GM12875 (cell line): ENCODE data around the gene SLC38A10.

ENCODE experiments used
- H3K4me3 ChIP-seq: one replicate; pipeline ENCODE4 v1.5.1; 2011; ENCODE audit warnings: low read depth, low read length, control low read depth
- TF ChIP-seq, protein P1 (sequence below): IDR thresholded peaks from 2 replicates; pipeline ENCODE4 v1.5.1; 2011; ENCODE audit warnings: low read depth, mild to moderate bottlenecking, control low read depth, inconsistent platforms, low read length, moderate library complexity, borderline replicate concordance; ENCODE audit not compliant: insufficient read depth

The SLC38A10 gene

DNA sequence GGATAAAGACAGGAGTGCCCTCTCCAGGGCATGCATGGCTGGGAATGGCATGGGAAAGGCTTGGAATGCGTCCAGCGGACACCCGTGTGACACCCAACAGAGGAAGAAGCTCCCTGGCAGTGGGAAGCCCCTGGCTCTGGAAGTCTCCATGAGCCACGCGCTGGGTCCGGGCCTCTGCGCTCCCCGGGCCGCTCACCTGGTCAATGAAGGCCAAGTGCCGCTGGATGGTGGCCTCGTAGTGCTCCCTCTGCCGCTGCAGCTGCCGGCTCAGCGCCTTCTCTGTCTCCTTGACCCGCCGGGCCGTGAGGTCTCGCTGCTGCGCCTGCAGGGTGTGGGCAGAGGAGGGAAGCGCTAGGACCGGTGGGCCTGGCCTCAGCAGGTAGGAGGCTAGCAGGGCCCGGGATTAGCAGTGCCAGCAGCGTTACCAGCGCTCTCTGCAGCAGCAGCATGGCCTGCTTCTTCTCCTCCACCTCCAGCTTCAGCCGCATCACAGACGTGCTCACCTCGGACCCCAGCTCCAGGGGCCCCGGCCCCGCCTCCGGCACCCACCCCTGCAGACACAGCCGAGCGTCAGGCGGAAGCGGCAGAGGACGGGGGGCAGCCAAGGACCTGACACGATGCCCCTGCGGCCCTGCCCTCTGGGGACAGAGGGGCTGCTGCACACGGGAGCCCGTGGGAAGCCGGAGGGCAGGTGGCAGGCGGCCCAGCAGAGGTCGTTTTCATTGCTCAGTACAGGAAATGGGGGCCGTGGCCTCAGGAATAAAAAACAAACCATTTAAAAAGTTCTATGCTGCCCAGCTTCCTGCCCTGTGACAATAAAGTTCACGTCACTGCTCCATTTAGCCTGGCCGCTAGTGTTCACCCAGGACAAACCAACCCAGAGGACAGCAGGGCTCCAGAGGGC, 98.3 kb downstream of the SLC38A10 start:
- H3K4me3 ChIP-seq, result no peak overlapping the region
- TF ChIP-seq, protein P1, sequence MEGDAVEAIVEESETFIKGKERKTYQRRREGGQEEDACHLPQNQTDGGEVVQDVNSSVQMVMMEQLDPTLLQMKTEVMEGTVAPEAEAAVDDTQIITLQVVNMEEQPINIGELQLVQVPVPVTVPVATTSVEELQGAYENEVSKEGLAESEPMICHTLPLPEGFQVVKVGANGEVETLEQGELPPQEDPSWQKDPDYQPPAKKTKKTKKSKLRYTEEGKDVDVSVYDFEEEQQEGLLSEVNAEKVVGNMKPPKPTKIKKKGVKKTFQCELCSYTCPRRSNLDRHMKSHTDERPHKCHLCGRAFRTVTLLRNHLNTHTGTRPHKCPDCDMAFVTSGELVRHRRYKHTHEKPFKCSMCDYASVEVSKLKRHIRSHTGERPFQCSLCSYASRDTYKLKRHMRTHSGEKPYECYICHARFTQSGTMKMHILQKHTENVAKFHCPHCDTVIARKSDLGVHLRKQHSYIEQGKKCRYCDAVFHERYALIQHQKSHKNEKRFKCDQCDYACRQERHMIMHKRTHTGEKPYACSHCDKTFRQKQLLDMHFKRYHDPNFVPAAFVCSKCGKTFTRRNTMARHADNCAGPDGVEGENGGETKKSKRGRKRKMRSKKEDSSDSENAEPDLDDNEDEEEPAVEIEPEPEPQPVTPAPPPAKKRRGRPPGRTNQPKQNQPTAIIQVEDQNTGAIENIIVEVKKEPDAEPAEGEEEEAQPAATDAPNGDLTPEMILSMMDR, result no peak

DNA sequence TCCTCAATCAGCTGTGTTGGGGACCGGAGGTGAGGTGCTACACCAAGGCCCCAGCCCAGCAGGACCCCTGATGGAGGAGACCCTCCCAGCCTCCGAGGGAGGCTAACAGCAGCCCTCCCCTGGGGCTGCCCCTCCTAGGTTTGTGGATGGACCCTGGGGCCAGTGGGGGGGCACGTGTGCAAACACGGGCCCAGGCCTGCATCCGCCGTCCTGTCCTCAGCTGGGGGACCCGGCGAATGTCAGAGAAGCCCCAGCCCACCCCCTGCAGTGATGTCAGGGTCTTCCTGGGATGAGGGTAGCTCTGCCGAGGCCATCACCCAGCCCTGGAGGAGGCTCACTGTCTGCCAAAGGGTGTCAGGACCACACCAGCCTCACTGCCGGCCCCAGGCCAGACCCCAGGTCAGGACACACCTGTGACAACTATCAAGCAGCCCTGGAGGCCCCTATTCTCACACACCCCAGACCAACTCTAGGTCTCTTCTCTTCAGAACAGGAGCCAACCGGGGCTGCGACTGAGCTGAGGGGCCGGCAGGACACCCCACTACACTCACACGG, 99.1 kb downstream of the SLC38A10 start:
- no peak overlapping the region for H3K4me3 ChIP-seq
- TF ChIP-seq, protein P1, result no peak
